HCT116 (cell line): ENCODE results near the gene ZNF665. TPM values are rescaled to one million over a fixed set of nuclear protein-coding genes. Genes with fewer than 3 reads are reported as not detected.
"Not testable (repeated sequence)": the region's sequence is repeated elsewhere in the genome, so short reads cannot be mapped to it uniquely, and the experiment has no call there.

ENCODE experiments used
- ATAC-seq: fragments of 200-7000 bp; cut with Tn5 transposase; 2 replicates; pipeline ENCODE4 v1.9.1; 2020; ENCODE audit warnings: mild to moderate bottlenecking, moderate library complexity
- BruUV-seq: library from RNA; stranded (reverse); fragments of 400-500 nt; replicated peaks from 2 replicates; lab custom pipeline; 2021; lab: Mats Ljungman, UMichigan
- CTCF ChIA-PET: fragments of 300-600 bp; sonication (Branson Sonifier 250); formaldehyde crosslinking; loops from one replicate; lab custom pipeline; 2021; ENCODE audit warnings: antibody characterized with exemption; lab: Charles Lee
- POLR2A ChIA-PET: fragments of 300-600, 350-600 bp; sonication (Branson Sonifier 250); formaldehyde crosslinking; loops from one replicate; lab custom pipeline; 2021; ENCODE audit warnings: antibody characterized with exemption; lab: Charles Lee
- RAD21 ChIA-PET, 2 experiments: fragments of 300-600 bp; sonication (Branson Sonifier 250); formaldehyde crosslinking; loops; one replicate each; lab custom pipeline; 2023; ENCODE audit warnings: low total read pairs in 2 of 2; ENCODE audit not compliant: uncharacterized antibody in 2 of 2, unreplicated experiment in 2 of 2, low non-redundant PET in 1 of 2; lab: Charles Lee
- DNase-seq: peaks from one replicate; pipeline ENCODE4 v3.0.0-alpha.2; 2010; ENCODE audit warnings: low read depth, low spot score
- H2AFZ ChIP-seq: fragments of 200-600 bp; shearing (Covaris generic), sonication (generic); 2 replicates; pipeline ENCODE4 v1.6.1; 2017; ENCODE audit warnings: low read depth, mixed run types, mixed read lengths, antibody characterized with exemption, low read length; ENCODE audit not compliant: poor library complexity, severe bottlenecking
- H3K27ac ChIP-seq: 2 replicates; pipeline ENCODE4 v1.5.1; 2012; ENCODE audit warnings: low read depth, low read length
- H3K27me3 ChIP-seq: fragments of 200-600 bp; sonication (generic); 2 replicates; pipeline ENCODE4 v1.6.1; 2016; ENCODE audit warnings: mixed run types, low read length, mixed read lengths; ENCODE audit not compliant: insufficient read depth
- H3K36me3 ChIP-seq, 2 experiments: fragments of 200-500 bp in 1 of 2; fragments of 200-600 bp in 1 of 2; sonication (Bioruptor generic) in 1 of 2; sonication (generic) in 1 of 2; 2 replicates each; pipeline versions ENCODE4 v1.5.1 to v1.6.1; 2014 to 2016; ENCODE audit warnings: low read length in 2 of 2, inconsistent platforms in 1 of 2, mixed read lengths in 1 of 2, mixed run types in 1 of 2; ENCODE audit not compliant: insufficient read depth in 2 of 2, control insufficient read depth in 1 of 2
- H3K4me1 ChIP-seq, 2 experiments: fragments of 200-600 bp in 1 of 2; sonication (generic) in 1 of 2; 2 replicates each; pipeline versions ENCODE4 v1.5.1 to v1.6.1; 2012 to 2017; ENCODE audit warnings: low read length in 2 of 2, inconsistent platforms in 1 of 2, mild to moderate bottlenecking in 1 of 2, mixed read lengths in 1 of 2, mixed run types in 1 of 2, moderate library complexity in 1 of 2; ENCODE audit not compliant: insufficient read depth in 2 of 2, control insufficient read depth in 1 of 2
- H3K4me2 ChIP-seq: fragments of 200-600 bp; sonication (generic); 2 replicates; pipeline ENCODE4 v1.6.1; 2017; ENCODE audit warnings: mixed run types, low read length, mixed read lengths
- H3K4me3 ChIP-seq, 2 experiments: fragments of 200-600 bp in 1 of 2; sonication (generic) in 1 of 2; replicated peaks in 1 of 2; 2 replicates each; pipeline ENCODE4 v1.5.1; 2011 to 2016; ENCODE audit warnings: low read length in 2 of 2, control low read depth in 1 of 2, low read depth in 1 of 2, mild to moderate bottlenecking in 1 of 2, mixed read lengths in 1 of 2, mixed run types in 1 of 2
- H3K79me2 ChIP-seq: fragments of 200-600 bp; sonication (generic); 2 replicates; pipeline ENCODE4 v1.6.1; 2017; ENCODE audit warnings: mild to moderate bottlenecking, mixed run types, low read length, moderate library complexity, mixed read lengths; ENCODE audit not compliant: insufficient read depth
- H3K9ac ChIP-seq: fragments of 200-600 bp; sonication (generic); 2 replicates; pipeline ENCODE4 v1.6.1; 2016; ENCODE audit warnings: low read length, mixed read lengths
- H3K9me2 ChIP-seq: fragments of 200-600 bp; sonication (generic), shearing (Covaris generic); 2 replicates; pipeline ENCODE4 v1.6.1; 2017; ENCODE audit warnings: mixed run types, mild to moderate bottlenecking, moderate library complexity; ENCODE audit not compliant: insufficient read depth
- H3K9me3 ChIP-seq, 2 experiments: fragments of 200-500 bp in 1 of 2; fragments of 200-600 bp in 1 of 2; sonication (Bioruptor generic) in 1 of 2; sonication (generic) in 1 of 2; 2 replicates each; pipeline ENCODE4 v1.6.1; 2014 to 2017; ENCODE audit warnings: low read length in 2 of 2, mixed read lengths in 2 of 2, inconsistent platforms in 1 of 2, low read depth in 1 of 2, mild to moderate bottlenecking in 1 of 2, mixed run types in 1 of 2, moderate library complexity in 1 of 2; ENCODE audit not compliant: control insufficient read depth in 1 of 2, insufficient read depth in 1 of 2
- H4K20me1 ChIP-seq: fragments of 200-600 bp; sonication (generic), shearing (Covaris generic); 2 replicates; pipeline ENCODE4 v1.6.1; 2017; ENCODE audit warnings: mixed run types, mild to moderate bottlenecking, moderate library complexity; ENCODE audit not compliant: insufficient read depth
- CBX3 ChIP-seq: IDR thresholded peaks from 2 replicates; pipeline ENCODE4 v1.6.1; 2012; ENCODE audit warnings: low read depth
- RAD21 ChIP-seq: IDR thresholded peaks from 2 replicates; pipeline ENCODE4 v1.6.1; 2012; ENCODE audit warnings: low read depth, mild to moderate bottlenecking
- ZFX ChIP-seq: fragments of 450-650 bp; IDR thresholded peaks from 2 replicates; pipeline ENCODE4 v1.6.1; 2017
- ZNF274 ChIP-seq: fragments of 200-500 bp; sonication (Bioruptor generic); IDR thresholded peaks from 2 replicates; pipeline ENCODE4 v1.6.1; 2014; ENCODE audit warnings: mild to moderate bottlenecking, low read depth, low read length, inconsistent platforms
- intact Hi-C: fragments of 100-400 bp; cut with micrococcal nuclease; formaldehyde crosslinking; loops from 2 replicates; pipeline ENCODE4 v1.10.0; 2022
- total RNA-seq: library from RNA; stranded (reverse); gene quantifications from one replicate; pipeline ENCODE4 v1.2.1, GENCODE V29; 2021; ENCODE audit not compliant: unreplicated experiment
- TF ChIP-seq, protein P1 (sequence below), 3 experiments: fragments of 200-600 bp in 1 of 3; sonication (generic) in 1 of 3; IDR thresholded peaks in 2 of 3; conservative IDR thresholded peaks in 1 of 3; 2 replicates each; pipeline ENCODE4 v1.5.1; 2012 to 2017; ENCODE audit warnings: low read depth in 2 of 3, low read length in 2 of 3, antibody characterized with exemption in 1 of 3, borderline replicate concordance in 1 of 3, control low read depth in 1 of 3, mild to moderate bottlenecking in 1 of 3, mixed read lengths in 1 of 3, mixed run types in 1 of 3, moderate library complexity in 1 of 3; ENCODE audit not compliant: insufficient read depth in 1 of 3

ZNF665 gene
- total RNA-seq, 1 experiment from 2014 or later = 0.44 TPM

DNA sequence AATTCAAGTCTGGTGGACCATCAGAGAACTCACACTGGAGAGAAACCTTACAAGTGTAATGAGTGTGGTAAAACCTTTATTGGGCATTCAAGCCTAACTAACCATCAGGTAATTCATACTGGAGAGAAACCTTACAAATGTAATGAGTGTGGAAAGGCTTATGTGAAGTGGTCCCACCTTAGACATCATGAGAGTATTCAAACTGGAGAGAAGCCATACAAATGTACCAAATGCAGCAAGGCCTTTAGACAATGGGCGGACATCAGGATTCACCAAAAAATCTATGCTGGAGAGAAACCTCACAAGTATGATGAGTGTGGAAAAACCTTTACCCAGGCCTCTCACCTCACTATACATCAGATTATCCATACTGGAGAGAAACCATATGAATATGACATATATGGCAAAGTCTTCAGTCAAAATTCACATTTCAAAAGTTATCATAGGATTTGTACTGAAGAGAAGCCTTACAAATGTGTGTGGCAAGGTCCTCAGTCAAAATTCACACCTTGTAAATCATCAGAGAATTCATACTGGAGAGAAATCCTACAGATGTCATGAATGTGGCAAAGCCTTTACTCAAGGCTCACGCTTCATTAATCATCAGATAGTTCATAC is 19.7 kb upstream of the ZNF665 start:
- H2AFZ ChIP-seq = no peak overlapping the region
- H3K9ac ChIP-seq = no peak overlapping the region
- no peak overlapping the region for H3K4me3 ChIP-seq
- no peak for ATAC-seq
- H3K4me1 ChIP-seq = no peaks in the 10 kb centered on the region
- TF ChIP-seq, protein P1, sequence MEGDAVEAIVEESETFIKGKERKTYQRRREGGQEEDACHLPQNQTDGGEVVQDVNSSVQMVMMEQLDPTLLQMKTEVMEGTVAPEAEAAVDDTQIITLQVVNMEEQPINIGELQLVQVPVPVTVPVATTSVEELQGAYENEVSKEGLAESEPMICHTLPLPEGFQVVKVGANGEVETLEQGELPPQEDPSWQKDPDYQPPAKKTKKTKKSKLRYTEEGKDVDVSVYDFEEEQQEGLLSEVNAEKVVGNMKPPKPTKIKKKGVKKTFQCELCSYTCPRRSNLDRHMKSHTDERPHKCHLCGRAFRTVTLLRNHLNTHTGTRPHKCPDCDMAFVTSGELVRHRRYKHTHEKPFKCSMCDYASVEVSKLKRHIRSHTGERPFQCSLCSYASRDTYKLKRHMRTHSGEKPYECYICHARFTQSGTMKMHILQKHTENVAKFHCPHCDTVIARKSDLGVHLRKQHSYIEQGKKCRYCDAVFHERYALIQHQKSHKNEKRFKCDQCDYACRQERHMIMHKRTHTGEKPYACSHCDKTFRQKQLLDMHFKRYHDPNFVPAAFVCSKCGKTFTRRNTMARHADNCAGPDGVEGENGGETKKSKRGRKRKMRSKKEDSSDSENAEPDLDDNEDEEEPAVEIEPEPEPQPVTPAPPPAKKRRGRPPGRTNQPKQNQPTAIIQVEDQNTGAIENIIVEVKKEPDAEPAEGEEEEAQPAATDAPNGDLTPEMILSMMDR (IDR thresholded peaks at IDR 0.05 in 2 of 3, conservative IDR thresholded peaks at IDR 0.05 in 1 of 3; ENCODE audit: borderline replicate concordance in 1 of 3, insufficient read depth in 1 of 3, low read depth in 2 of 3, low read length in 2 of 3) = no peak
- no peak for TF ChIP-seq RAD21
- TF ChIP-seq CBX3 = no peak
- TF ChIP-seq ZNF274 = peak; percentile 74
- TF ChIP-seq ZFX = no peak
- H3K9me3 ChIP-seq = peaks cover 29 to 36% of the 10 kb centered on the region in 2 experiments; a peak in 2 of 4 replicates
- CTCF ChIA-PET = no interaction called here
- H4K20me1 ChIP-seq = no peaks in the 10 kb centered on the region
- no peak overlapping the region for H3K27ac ChIP-seq
- no peaks in the 10 kb centered on the region; a peak in 1 of 4 replicates for H3K36me3 ChIP-seq
- no peak overlapping the region for H3K4me2 ChIP-seq
- no peaks in the 10 kb centered on the region for H3K27me3 ChIP-seq
- intact Hi-C loops = no loop called here
- BruUV-seq = no TSS peak
- POLR2A ChIA-PET = no interaction called here
- H3K79me2 ChIP-seq = no peaks in the 10 kb centered on the region
- RAD21 ChIA-PET = no interaction called here
- DNase-seq = no peak
- H3K9me2 ChIP-seq = no peaks in the 10 kb centered on the region

DNA sequence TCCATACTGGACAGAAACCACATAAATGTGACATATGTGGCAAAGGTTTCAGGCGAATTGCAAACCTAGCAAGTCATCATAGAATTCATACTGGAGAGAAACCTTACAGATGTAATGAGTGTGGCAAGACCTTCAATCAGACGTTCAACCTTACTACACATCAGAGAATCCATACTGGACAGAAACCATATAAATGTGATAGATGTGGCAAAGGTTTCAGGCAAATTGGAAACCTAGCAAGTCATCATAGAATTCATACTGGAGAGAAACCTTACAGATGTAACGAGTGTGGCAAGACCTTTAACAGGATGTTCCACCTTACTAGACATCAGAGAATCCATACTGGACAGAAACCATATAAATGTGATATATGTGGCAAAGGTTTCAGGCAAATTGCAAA is 18.4 kb upstream of the ZNF665 start:
- intact Hi-C loops, POLR2A ChIA-PET: not testable (repeated sequence)

More for the DNA sequence above, 18.4 kb upstream of the ZNF665 start:
- H3K27ac ChIP-seq, H3K27me3 ChIP-seq, H2AFZ ChIP-seq, CTCF ChIA-PET, DNase-seq, H3K36me3 ChIP-seq, BruUV-seq, H3K79me2 ChIP-seq, H3K4me3 ChIP-seq, H3K4me1 ChIP-seq, H4K20me1 ChIP-seq, H3K9ac ChIP-seq, ATAC-seq, H3K4me2 ChIP-seq, H3K9me2 ChIP-seq, RAD21 ChIA-PET: not testable (repeated sequence)
- H3K9me3 ChIP-seq = peaks cover 27 to 32% of the 10 kb centered on the region in 2 experiments; a peak in 2 of 4 replicates
